GM18868 (cell line): ENCODE results near the gene RHOT2.

Experiments used
- ATAC-seq: cut with Tn5 transposase; IDR thresholded peaks from one replicate; pipeline ENCODE4 v1.9.1; 2021; ENCODE audit warnings: mild to moderate bottlenecking, moderate library complexity; ENCODE audit not compliant: unreplicated experiment

RHOT2 gene

DNA sequence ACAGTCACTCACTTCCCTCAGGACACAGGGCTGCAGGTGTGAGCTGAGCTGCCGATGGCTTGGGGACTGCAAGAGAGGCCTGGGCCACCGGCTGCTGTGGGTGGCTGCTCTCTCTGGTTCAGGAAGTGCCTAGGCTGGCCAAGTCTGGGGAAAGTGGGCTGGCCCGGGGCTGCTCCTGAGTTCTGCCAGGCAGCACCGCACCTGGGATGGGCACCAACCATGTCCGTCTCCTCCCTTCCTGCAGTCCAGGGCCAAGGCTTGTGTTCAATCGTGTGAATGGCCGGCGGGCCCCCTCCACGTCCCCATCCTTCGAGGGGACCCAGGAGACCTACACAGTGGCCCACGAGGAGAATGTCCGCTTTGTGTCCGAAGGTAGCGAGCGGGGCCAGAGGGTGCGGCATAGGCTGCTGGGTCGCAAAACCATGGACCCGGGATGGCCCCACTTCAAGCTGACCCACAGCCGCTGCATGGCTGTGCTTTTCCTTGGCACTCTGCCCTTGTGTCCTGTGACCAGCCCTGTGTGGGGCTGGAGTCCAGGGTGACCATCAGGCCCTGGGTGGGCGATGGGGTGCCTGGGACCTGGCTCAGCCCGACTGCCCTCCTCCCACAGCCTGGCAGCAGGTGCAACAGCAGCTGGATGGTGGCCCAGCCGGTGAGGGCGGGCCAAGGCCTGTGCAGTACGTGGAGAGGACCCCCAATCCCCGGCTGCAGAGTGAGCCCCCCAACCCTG, 20.6 kb upstream of the RHOT2 start:
- no peak for ATAC-seq

GRCh38 chr16:648071-648780, 19.7 kb upstream of the RHOT2 start:
- no peak for ATAC-seq

GRCh38 chr16:648781-649589, 18.9 kb upstream of the RHOT2 start, which contains the start of gene WDR90:
WDR90 (plus strand) TSS chr16:649365; CDS start chr16:649417, 52 bp downstream.
- peak; percentile 84 for ATAC-seq

DNA sequence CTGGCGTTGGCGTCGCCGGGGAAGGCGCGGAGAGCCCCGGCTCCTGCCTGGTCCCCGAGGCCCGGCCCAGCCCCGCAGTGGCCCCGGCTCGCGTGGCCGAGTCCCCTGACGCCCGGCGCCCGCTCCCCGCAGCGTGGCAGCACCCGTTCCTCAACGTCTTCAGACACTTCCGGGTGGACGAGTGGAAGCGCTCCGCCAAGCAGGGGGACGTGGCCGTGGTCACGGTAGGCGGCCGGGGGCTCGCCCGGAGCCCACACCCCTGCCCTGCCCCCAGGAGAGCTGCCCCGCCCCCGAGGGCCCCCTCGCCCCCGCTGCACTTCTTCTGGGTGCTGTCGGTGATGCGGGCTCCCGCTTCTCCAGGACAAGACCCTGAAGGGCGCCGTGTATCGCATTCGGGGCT, 18.3 kb upstream of the RHOT2 start:
- ATAC-seq = peak; percentile 18

- ATAC-seq = no peak
These were observed 16.1 kb upstream of the RHOT2 start for GRCh38 chr16:651844-652243.

GRCh38 chr16:652454-653305, 15.3 kb upstream of the RHOT2 start:
- ATAC-seq = no peak

DNA sequence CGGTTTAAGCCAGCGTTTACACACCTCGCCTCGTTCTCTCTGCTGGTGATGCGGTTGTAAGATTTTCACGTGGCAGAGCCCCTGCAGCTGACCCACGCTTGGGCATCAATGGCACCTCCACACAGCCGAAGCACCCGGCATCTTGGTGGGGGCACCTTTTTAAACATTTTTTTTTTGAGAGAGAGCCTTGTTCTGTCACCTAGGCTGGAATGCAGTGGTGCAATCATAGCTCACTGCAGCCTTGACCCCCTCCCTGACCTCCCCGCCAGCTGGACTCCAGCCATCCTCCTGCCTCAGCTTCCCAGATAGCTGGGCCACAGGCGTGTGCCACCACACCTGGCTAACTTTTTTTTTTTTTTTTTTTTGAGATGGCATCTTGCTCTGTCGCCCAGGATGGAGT, 13.9 kb upstream of the RHOT2 start:
- no peak for ATAC-seq

- no peak for ATAC-seq
These were observed 10.4 kb upstream of the RHOT2 start for GRCh38 chr16:657487-657886.

DNA sequence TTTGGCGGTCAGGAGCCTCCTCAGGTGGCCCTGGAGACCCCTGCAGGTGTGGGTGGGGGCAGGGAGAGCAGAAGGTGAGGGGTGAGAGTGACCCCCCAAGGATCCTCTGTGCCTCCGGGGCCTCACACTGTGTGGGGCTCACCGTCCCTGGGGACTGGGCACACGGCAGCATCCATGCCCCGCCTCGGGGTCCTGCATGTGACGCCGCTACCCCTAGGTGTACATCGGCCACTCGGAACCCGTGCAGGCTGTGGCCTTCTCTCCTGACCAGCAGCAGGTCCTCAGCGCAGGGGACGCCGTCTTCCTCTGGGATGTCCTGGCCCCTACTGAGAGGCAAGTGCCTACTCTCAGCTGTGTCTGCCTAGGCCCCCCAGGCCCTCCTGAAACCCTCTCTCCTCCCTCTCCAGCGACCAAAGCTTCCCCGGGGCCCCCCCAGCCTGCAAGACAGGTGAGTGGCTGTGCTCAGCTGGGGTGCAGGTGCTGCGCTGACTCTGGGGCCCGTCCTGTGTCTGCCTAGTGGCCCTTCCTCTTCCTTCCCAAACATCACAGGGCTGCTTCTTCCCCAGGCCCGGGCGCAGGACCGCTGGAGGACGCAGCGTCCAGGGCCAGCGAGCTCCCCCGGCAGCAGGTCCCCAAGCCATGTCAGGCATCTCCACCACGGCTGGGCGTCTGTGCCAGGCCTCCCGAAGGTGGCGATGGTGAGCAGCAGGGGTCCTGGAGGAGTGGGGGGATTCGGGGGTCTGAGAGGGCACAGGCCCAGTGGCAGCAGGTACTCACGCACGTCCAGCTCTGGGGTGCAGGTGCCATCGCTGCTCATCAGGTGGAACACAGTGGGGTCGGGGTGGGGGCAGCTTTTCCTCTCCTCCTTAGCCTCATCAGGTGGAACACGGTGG, 9.0 kb upstream of the RHOT2 start:
- ATAC-seq = no peak

DNA sequence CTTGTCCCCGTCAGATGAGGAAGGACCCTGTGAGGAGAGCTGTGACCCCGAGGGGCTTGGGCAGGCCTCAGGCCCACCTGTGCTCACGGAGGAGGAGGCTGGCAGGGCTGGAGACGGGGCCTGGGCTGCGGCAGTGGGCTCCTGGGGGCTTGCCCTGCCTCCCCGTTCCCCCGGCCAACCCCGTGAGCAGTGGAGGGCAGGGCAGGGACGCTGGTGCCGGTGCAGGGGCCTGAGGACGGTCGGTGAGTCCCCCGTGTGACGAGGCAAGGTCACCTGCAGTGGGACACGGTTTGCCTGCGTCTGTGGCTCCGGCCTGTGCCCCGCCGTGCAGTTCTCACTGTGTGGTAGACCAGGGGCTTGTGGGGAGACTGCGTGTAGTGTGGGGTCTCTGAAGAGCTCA, 8.3 kb upstream of the RHOT2 start:
- ATAC-seq = no peak

GRCh38 chr16:660132-660458, 7.8 kb upstream of the RHOT2 start:
- ATAC-seq = no peak

- ATAC-seq = peak; percentile 64
These were observed 7.3 kb upstream of the RHOT2 start for GRCh38 chr16:660459-661183.

- ATAC-seq = peak; percentile 5
These were observed 6.6 kb upstream of the RHOT2 start for GRCh38 chr16:661184-661821.

DNA sequence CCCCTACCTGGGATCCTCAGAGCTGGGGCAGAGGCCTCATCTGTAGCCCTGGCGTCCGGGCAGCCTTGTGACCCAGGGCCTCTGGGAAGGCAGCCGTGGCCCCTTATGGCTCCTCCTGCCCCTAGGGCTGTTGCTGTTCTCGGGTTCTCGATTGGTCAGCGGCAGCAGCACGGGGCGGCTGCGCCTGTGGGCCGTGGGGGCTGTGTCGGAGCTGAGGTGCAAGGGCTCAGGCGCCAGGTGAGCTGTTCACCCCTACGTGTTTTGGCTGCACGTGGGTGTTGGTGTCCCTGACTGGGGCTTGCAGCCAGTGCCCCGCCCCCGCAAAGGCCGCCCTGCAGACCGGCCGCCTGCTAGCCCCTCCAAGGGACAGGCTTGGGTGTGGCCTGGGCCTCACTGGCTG, 5.8 kb upstream of the RHOT2 start:
- no peak for ATAC-seq

DNA sequence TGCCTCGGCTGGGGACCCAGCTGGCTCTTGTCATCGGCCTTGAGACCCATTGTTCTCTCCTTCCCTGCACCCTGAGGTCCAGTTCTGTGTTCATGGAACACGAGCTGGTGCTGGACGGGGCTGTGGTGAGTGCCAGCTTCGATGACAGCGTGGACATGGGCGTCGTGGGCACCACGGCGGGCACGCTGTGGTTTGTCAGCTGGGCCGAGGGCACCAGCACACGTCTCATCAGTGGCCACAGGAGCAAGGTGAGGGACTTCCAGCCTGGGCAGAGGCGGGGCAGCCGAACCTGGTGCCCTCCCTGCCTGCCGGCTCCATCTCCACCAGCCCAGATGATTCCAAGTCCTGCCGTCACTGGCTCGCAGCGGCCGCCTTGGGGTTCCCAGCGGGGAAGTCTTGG, 5.3 kb upstream of the RHOT2 start:
- no peak for ATAC-seq

- ATAC-seq = no peak
These were observed 1.4 kb upstream of the RHOT2 start for GRCh38 chr16:666572-666971.

DNA sequence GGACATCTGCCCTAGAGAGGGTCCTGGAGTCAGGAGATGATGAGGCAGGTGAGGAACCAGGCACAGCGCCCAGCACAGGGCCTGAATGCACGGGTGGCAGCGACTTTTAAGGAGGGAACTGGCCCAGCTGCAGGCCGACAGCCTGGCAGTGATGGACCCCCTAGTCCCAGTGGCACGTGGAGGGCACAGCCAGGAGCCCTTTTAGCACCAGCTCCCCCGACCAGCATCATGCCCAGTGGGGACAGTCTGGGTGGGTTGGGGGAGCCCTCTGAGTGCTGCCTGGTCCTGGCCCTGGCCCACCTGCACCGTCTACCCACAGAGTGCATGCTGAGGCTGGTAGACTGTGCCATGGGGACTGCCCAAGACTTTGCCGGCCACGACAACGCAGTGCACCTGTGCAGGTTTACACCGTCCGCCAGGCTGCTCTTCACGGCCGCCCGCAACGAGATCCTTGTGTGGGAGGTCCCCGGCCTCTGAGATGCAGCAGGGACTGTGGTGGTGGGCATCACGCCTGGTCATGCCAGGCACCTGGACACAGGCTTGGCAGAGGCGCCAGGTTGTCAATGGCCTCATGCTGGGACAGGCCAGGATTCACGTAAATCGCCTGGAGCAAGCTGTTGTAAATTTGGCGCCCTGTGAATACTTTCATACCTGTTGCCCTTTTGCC, 686 bp upstream of the RHOT2 start:
- ATAC-seq = no peak

DNA sequence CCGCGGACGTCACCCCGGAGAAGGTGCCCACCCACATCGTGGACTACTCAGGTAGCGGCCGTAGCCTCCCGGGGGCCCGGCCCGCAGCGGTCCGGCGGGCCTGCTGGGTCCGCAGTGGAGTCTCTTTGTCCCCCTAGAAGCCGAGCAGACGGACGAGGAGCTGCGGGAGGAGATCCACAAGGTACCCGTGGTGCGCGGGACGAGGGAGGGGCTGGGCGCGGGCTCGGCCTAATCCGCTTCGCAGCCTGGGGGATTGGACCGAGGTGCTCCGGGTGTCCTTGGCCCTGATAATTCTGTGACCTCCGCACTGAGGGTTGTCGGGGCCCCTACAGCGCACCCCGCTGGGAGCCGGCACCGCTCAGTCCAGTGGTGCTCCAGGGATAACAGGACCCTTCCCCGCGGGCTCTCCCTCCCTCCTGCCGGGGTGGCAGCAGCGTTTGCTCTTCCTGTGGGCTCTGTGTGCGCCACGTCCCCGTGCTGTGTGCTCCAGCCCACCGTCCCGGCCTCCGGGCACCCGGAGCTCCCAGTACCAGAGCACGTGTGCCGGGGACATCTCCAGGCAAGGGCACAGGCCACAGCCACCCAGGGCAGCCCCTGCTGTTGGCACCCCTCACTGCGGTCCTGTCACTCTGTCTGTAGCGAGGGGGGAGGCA, 713 bp downstream of the RHOT2 start:
- no peak for ATAC-seq
